C1 segment of cervical spinal cord (tissue), 14 donors: ENCODE results near the gene SPATA22.
"Not testable (repeated sequence)": the region's sequence is repeated elsewhere in the genome, so short reads cannot be mapped to it uniquely, and the experiment has no call there.

Source experiments
- DNase-seq, 14 donors: peaks; one replicate each; lab custom pipeline; 2025; lab: John Stamatoyannopoulos, UW

Gene SPATA22

DNA sequence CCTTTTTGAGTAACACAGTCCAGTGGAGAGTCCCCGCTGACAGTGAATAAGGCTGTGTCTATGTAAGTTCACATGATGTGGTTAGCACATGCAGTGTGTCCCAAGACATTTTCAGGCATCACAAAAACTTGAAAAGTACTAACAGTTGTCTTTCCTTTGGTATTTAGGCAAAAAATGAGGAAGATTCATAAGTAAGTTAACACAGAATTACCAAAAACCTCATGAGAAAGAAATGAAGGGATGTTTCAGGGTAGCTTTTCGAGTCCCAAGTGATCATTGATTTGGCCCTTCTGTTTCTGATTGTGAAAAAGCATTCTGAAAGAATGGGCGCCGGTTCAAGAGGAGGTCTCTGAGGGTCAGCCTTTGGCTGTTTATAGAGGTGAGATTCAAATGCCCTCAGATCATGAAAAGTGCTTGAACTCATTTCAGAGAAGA is 3.6 kb upstream of the SPATA22 start:
- peak in 2 of 14 donors; percentile 9 to 43 for DNase-seq

DNA sequence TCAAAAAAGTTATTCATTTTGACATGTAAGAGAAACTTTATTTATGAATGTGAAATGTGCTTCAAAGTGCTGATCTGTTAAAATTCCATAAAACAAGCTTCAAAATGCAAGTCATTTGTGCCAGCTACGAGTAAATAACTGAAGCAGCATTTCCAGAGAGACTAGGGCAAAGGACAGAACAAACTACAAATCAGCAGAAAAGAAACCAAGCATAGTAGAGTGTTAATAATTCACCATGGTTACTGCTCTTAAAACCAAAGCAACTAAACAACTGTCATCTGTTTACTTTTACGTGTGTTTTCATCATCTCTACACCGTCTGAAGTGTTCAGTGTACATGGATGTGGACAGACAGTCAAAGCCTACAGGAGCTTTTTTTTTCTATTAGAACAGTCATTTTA is 2.6 kb upstream of the SPATA22 start:
- DNase-seq, result no peak

GRCh38 chr17:3472137-3472536 is 518 bp upstream of the SPATA22 start:
- no peak for DNase-seq

- DNase-seq, result no peak
Observed at GRCh38 chr17:3469529-3469928, 2.1 kb downstream of the SPATA22 start.

DNA sequence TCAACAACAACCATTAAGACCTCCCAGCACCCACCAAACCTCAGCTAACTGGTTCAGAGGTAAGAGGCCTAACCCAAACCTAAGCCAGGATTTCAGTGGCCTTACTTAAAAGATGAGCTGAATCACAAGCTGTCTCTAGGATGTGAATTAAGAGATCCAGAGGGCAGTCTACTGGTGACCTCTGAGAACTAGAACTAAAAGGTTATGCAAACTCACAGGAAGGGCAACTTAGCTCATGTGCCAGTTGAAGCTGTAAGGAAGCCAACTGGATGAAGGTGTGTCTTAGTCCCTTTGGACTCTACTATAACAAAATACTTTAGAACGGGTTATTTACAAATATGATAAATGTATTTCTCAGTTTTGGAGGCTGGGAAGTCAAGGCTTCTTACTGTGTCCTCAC is 5.3 kb downstream of the SPATA22 start:
- DNase-seq, result not testable (repeated sequence)

DNA sequence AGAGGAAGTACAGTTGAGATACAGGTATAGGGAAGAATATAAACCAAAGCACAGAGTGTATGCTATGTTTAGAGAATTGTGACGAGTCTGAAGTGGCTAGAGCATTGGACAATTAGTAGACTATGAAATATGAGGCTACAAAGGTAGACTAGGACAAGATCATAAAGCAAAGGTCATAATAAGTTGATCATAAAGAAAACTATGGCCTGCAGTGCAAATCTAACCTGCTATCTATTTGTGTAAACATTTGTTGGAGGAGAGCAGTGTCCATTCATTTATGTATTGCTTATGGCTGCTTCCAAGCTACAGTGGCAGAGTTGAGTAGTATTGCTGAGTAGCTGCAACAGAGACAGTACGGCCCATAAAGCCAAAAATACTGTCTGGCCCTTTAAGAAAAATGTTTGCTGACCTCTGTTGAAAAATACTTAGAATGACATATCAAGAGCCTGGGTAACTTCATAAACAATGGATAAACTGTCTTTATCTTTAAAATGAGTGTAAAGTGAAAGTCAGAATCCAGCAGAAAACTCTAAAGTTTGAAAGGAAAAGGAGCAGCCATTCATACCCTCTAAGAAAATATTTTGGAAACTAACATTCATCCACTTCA is 23.5 kb downstream of the SPATA22 start:
- no peak for DNase-seq

GRCh38 chr17:3447625-3448024 is 24.0 kb downstream of the SPATA22 start:
- no peak for DNase-seq

DNA sequence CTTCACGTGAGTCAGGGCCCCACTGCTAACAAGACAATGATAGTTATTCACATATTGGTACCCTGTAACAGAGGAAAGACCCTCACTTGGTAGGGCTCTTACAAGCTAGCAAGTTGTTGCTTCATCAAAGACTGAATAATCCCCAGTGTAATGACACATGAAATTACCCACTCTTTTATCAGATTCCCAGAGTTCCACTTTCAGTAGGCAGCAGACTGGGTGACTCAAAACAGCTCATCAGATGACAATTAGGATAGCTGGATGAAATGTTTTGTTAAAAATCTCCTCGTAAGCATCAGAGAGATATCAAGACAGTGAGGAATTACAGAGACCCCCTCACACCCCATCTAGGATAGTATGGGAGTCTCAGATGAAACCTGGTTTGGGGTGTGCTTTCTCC is 31.2 kb downstream of the SPATA22 start:
- DNase-seq, result no peak

GRCh38 chr17:3438368-3438767 is 33.3 kb downstream of the SPATA22 start:
- DNase-seq, result no peak

DNA sequence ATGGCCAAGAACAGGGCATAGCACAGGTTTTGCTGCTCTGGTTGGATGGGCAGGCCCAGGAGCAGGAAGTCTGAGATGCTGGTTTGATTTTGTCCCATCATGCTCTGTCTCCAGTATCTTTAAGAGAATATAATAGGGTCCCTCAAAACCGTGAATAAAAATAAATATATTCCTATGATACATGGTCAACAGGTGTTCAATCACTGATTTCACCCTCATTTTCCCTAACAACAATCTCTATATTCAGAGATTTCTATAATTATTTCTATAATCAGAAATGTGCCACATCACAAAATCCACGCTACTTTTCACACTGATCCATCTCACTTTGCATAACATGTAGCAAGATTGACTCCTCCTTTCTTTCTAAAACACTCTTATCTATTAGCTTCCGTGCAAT is 37.9 kb downstream of the SPATA22 start, which contains the start of gene OR1E2:
TSS of gene OR1E2 (minus strand) at position 101 of the 400 bp plus-strand sequence. CDS start at position 101, 0 bp downstream.
- DNase-seq, result no peak

DNA sequence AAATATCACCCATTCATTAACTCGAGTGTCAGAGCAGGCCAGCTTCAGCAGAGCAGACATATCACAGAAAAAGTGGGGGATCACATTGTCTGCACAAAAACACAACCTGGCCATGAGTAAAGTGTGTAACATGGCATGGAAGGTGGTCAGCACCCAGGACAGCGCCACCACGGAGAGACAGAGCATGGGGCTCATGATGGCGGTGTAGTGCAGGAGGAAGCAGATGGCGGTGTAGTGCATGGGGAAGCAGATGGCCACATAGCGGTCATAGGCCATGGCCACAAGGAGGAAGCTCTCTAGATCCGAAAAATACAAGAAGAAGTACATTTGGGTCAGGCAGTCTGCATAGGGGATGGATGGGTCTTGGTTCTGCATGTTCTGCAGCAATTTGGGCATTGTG is 38.4 kb downstream of the SPATA22 start:
- not testable (repeated sequence) for DNase-seq

DNA sequence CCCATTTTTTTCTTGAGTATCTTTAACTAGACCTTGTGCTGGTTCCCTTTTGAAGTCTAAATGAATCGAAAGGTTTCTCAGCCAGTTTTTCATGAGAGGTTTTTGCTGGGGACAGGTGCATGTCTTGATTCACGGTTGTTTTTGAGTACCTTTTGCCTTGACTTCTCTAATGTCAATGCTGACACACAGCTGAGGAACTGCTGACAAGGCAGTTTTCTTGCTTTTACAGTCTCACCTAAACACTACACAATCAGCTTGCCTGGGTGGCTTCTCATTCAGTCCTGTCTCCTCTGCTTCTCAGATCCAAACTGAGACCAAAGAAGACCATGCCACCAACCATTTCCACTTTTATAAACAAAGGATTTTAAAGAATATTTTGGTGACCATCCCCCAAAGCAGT is 53.4 kb downstream of the SPATA22 start:
- DNase-seq, result no peak

- no peak for DNase-seq
Observed at GRCh38 chr17:3415610-3416009, 56.0 kb downstream of the SPATA22 start.

DNA sequence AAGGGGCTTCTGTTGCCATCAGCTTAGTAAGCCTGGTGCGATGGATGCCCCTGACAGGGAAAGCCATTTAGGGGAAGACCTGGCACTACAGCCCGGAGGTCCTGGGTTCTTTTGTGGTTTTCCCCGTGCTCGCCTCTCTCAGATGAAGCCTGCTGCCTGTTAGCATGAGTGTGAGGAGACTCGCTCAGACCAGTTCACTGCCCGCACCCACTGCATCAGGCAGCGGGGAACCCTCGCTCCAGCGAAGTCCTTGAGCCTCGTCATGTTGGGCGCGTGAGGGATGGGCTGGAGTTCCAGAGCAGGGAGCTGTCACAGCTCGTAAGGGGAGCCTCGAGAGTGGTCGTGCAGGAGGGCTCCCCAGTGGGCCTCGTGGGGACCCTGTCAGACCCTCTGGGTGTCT is 59.4 kb downstream of the SPATA22 start:
- DNase-seq, result not testable (repeated sequence)

DNA sequence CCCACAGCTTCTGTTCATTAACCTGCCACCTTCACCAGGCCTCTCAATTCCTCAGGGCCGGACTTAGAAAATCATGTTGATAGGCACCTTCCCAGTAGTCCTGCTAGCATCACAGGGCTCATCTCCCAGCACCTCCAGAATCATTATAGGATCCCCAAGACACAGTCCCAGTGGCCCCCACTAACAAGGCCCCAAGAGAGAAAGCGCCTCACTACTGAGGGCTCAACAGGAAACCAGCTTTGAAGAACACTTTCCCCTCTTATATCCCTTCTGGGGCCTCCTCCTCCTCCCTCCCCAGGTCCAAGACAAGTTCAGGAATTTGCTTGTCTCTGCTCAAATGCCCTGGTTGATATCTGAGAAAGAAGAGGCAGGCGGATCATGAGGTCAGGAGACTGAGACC is 60.5 kb downstream of the SPATA22 start, which contains the start of gene OR3A3:
TSS of gene OR3A3 (plus strand) at position 301 of the 400 bp plus-strand sequence.
- no peak for DNase-seq

DNA sequence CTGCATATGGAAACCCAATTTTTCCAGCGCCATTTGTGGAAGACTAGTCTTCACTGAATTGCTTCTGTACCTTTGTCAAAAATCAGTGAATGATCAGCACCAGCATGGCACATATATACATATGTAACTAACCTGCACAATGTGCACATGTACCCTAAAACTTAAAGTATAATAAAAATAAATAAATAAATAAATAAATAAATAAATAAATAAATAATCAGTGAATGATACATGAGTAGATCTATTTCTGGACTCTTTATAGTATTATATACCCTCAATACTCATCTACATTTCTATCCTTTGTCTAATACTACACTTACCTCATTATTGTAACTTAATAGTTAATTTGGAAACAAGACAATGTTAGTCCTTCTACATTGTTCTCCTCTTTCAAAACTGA is 67.8 kb downstream of the SPATA22 start:
- DNase-seq, result not testable (repeated sequence)

- no peak for DNase-seq
Observed at GRCh38 chr17:3401786-3402185, 69.8 kb downstream of the SPATA22 start.

GRCh38 chr17:3400055-3400454 is 71.6 kb downstream of the SPATA22 start:
- DNase-seq, result no peak

GRCh38 chr17:3398310-3398709 is 73.3 kb downstream of the SPATA22 start, which contains the start of gene OR1E1:
Gene OR1E1, minus strand, starts transcription at chr17:3398410. Its CDS starts 0 bp downstream, at chr17:3398410.
- DNase-seq, result no peak

DNA sequence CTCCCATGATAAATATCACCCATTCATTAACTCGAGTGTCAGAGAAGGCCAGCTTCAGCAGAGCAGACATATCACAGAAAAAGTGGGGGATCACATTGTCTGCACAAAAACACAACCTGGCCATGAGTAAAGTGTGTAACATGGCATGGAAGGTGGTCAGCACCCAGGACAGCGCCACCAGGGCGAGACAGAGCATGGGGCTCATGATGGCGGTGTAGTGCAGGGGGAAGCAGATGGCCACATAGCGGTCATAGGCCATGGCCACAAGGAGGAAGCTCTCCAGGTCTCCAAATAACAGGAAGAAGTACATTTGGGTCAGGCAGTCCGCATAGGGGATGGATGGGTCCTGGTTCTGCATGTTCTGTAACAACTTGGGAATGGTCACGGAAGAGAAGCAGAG is 73.8 kb downstream of the SPATA22 start:
- not testable (repeated sequence) for DNase-seq
